Right cardiac atrium (tissue), 5 donors: Measurements from ENCODE around the gene CSF2. TPM values are rescaled to one million over a fixed set of nuclear protein-coding genes. Genes with fewer than 3 reads are reported as not detected.
A peak's percentile ranks its signal among the peaks of the same experiment; 100 is the strongest.

Experiments used
- ATAC-seq, 2 donors: fragments of 200-7000 bp; cut with Tn5 transposase; one replicate each; pipeline versions ENCODE4 v1.8.0 to v1.9.1; 2020; ENCODE audit warnings: moderate library complexity in 2 of 2, mild to moderate bottlenecking in 1 of 2
- DNase-seq, 3 donors: peaks; one replicate each; pipeline ENCODE4 v3.0.0-alpha.2; 2020
- H3K27ac ChIP-seq: one replicate; pipeline ENCODE4 v1.5.1; 2013; ENCODE audit warnings: mild to moderate bottlenecking, low read length, control low read depth, moderate library complexity
- H3K27me3 ChIP-seq: one replicate; pipeline ENCODE4 v1.6.1; 2013; ENCODE audit not compliant: control insufficient read depth, insufficient read depth
- H3K4me1 ChIP-seq: one replicate; pipeline ENCODE4 v1.6.1; 2013; ENCODE audit warnings: low read length; ENCODE audit not compliant: control insufficient read depth, insufficient read depth
- H3K4me3 ChIP-seq: one replicate; pipeline ENCODE4 v1.5.1; 2013; ENCODE audit warnings: low read length, control low read depth
- H3K9me3 ChIP-seq: one replicate; pipeline ENCODE4 v1.6.1; 2013; ENCODE audit warnings: low read length; ENCODE audit not compliant: control insufficient read depth
- WGBS: extraction: QIAGEN DNeasy Blood & Tissue Kit; methylation state at CpG from one replicate; pipeline ENCODE4 v1.1.7; 2013; 5-methylcytosine and 5-hydroxymethylcytosine counted together
- intact Hi-C, 4 donors: fragments of 100-400 bp; cut with DNase I; formaldehyde crosslinking; loops; one replicate each; pipeline versions ENCODE4 v1.11.0 to v1.14.0; 2022 to 2023
- polyA plus RNA-seq: library from polyadenylated mRNA; stranded (reverse); fragments of 200-250 nt; gene quantifications from one replicate; pipeline ENCODE4 v1.2.3, GENCODE V29; 2013
- total RNA-seq, 4 donors: library from RNA; stranded (reverse); fragmentation: NEBNext Ultra II Directional; extraction: Animal tissue kit (Norgen Biotek cat#: 25700); gene quantifications; one replicate each; pipeline ENCODE4 v1.2.1, GENCODE V29; 2021
- donor health status: healthy with polysubstance abuse.
- donor health status: DM: no; HTN: yes; CAD: no.
- donor health status: DM: no; HTN: no; CAD: no.
- donor health status: DM: no; HTN: yes; CAD: no; lungs with severe emphysema.
- donor health status: DM: yes; HTN: yes; CAD: no.

Gene CSF2
- total and polyA plus RNA-seq, 5 donors: not detected

DNA sequence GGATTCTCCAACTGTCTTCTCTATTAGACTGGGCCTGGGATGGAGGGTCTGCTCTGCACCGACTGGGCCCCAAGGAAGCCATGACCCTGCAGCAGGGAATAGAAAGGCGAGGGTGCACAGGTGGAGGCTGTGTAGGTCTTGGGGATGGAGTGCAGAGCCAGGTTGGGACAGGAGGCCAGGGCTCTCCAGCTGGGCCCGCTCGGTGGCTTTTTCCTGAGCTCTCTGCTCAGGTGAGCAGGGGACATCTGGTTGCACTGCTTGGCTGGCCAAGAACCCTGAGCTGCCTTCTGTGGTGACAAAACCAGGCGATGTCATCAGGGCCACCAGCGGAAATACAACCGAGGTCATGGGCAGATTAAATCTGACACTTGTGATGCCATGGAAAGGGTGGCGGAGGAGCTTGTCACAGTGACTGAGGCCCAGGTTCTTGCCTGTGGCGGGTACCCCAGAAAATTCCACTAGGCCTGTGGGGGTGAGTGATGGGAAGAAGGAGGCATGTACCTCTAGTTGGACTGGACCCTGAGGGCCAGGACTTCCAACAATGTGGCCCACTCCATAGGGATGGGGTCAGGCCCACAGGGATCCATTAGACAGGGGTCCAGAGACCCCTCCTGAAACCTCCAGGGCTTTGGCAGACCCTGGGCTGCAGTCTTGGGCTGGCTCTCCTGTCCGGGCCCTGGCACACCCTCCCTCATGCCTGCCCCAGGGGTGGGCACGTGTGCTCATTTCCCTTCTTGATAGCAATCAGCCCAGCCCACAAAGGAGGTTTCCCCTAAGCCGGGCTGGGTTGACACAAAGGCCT, 17.6 kb upstream of the CSF2 start:
- ATAC-seq (peak in 1 of 2 donors; percentile 9), DNase-seq (no peak)
- Histone ChIP-seq H3K9me3 (no peaks in the 10 kb centered on the region), H3K4me1 (no peaks in the 10 kb centered on the region), H3K27ac (no peak overlapping the region), H3K27me3 (no peaks in the 10 kb centered on the region), H3K4me3 (no peak overlapping the region)
- WGBS: 76% methylated on average over 12 of the region's 12 CpGs
- intact Hi-C loops: no loop called here

DNA sequence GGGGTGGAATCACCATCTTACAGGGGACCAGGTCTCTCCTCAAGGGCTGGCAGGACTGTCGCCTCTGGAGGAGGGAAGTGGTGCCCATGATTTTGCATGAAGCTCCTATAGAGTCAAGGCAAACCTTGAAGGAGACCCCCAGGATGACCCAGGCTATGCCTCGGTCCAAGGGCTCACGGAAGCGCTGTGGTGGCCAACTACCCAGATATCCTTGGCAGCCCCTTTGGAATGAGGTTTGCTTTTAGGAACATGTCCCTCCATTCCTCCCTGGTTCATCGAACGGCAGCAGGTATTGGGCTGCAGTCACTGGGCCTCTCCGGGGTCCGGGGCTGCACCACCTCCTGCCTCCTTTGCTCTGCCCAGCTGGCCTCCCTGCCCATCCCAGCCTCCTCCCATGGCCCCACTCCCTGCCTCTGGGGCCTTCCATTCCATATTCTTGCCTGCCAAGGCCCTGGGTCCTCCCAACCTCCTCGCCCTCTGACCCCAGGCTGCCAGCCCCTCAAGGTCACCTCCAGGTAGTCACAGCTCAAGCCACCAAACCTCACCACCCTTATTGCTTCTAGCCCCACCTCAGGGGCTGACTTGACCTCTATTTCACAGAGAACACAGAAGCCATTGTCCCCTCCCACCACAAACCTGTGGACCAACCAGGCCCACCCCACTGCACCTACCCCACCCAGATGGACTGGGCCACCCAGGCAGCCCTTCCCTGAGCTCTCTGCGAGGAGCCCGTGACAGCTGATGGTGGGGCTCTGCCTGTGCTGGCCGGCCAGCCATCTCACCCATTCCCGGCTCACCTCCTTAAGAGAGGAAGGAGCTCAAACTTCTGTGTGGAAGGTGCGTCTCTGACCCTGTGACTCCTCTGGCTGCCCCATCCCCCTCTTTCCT, 16.7 kb upstream of the CSF2 start:
- H3K4me3 ChIP-seq: no peak overlapping the region
- DNase-seq (peak in 1 of 3 donors; percentile 32), ATAC-seq (no peak)
- H3K9me3 ChIP-seq: no peaks in the 10 kb centered on the region
- no peaks in the 10 kb centered on the region for H3K4me1 ChIP-seq
- no peak overlapping the region for H3K27ac ChIP-seq
- H3K27me3 ChIP-seq: no peaks in the 10 kb centered on the region
- intact Hi-C loops: no loop called here
- 86% methylated on average over 14 of the region's 14 CpGs for WGBS

DNA sequence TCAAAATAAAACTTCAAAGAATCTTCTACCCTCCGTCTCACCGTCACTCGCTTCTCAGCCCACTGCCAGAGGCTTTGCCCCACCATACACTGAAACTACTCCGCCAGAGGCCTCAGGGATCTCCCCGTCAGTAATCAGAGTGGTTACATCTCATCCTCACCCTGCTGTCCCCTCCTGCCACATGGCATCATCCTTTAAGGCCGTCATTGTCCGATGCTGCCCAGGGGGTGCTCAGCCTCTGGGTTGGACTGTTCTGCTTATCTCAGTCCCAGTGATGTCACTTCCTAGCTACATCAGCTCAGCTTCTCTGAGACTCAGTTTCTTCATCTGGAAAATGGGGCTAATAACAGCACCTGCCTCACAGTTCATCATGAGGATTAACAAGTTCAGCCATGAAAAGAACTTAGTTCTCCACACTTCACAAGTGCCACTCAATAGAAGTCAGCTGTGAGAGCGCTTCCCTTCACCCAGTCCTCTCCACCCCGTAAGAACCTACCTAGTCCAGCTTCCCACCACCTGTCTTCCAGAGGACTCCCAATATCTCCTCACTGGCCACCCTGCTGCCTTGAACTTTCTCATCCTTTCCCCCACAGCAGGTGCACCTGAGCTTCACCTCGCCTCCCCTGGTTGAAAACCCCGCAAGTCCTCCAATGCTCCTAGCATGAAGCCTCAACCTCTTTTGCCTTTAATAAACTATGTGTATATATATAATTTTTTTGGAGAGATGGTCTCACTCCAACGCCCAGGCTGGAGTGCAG, 15.9 kb upstream of the CSF2 start:
- H3K4me1 ChIP-seq: no peaks in the 10 kb centered on the region
- no peaks in the 10 kb centered on the region for H3K27me3 ChIP-seq
- no peak overlapping the region for H3K4me3 ChIP-seq
- intact Hi-C loops: no loop called here
- 83% methylated on average over 12 of the region's 12 CpGs for WGBS
- H3K9me3 ChIP-seq: no peaks in the 10 kb centered on the region
- H3K27ac ChIP-seq: no peak overlapping the region
- no peak for ATAC-seq
- peak in 1 of 3 donors; percentile 23 for DNase-seq

DNA sequence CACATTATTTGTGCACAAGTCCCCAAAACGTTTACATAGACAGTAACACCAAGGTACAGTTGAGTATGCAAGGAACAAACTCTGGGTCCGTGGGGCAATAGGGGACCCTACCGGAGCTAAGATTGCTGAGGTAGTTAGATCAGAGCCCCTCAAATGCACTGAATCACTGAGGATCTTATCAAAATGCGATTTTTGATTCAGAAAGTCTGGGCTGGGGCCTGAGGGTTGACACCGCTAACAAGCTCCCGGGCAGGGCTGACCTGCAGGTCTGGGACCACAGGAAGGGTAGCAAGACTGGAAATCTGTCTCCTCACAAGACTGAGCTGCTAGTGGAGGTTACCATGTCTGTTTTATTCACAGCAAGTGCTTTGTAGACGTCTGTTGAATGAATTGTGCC, 14.9 kb upstream of the CSF2 start:
- H3K9me3 ChIP-seq: no peaks in the 10 kb centered on the region
- no peaks in the 10 kb centered on the region for H3K4me1 ChIP-seq
- no peak overlapping the region for H3K27ac ChIP-seq
- DNase-seq (no peak), ATAC-seq (no peak)
- WGBS: 83% methylated on average over 7 of the region's 7 CpGs
- no peak overlapping the region for H3K4me3 ChIP-seq
- H3K27me3 ChIP-seq: no peaks in the 10 kb centered on the region
- intact Hi-C loops: no loop called here

DNA sequence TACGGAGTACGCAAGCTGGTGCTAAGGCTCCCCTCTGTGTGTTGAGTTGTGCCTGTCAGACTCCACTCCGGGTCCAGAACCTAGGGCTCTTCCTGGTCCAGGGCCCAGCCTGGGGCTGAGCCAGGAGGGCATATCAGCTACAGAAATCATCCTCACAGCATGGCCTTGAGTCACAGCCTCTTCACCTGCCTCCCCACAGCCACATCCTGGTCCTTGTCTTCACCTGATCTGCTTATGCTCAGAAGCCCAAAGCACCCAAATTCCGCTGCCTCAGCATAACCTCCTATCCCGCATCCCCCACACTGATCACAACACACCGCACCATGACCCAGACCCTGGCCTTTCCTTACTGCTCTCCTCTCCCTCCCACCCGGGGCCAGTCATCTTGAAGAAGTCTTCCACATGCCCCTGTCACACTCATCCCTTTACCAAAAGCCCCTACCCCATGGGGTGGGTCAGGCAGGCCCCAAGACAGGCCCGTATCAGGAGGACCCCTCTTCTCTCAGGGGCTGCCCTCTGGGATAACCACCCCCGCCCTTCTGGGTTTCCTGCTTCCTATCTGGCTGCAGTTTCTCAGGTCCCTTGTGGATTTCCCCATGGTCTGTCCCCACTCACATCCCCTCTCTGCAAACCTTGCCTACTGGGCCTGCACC, 14.4 kb upstream of the CSF2 start:
- ATAC-seq: no peak
- intact Hi-C loops: no loop called here
- no peaks in the 10 kb centered on the region for H3K27me3 ChIP-seq
- H3K9me3 ChIP-seq: no peaks in the 10 kb centered on the region
- H3K27ac ChIP-seq: no peak overlapping the region
- 78% methylated on average over 9 of the region's 9 CpGs for WGBS
- no peaks in the 10 kb centered on the region for H3K4me1 ChIP-seq
- no peak overlapping the region for H3K4me3 ChIP-seq
- DNase-seq: peak in 1 of 3 donors; percentile 7

DNA sequence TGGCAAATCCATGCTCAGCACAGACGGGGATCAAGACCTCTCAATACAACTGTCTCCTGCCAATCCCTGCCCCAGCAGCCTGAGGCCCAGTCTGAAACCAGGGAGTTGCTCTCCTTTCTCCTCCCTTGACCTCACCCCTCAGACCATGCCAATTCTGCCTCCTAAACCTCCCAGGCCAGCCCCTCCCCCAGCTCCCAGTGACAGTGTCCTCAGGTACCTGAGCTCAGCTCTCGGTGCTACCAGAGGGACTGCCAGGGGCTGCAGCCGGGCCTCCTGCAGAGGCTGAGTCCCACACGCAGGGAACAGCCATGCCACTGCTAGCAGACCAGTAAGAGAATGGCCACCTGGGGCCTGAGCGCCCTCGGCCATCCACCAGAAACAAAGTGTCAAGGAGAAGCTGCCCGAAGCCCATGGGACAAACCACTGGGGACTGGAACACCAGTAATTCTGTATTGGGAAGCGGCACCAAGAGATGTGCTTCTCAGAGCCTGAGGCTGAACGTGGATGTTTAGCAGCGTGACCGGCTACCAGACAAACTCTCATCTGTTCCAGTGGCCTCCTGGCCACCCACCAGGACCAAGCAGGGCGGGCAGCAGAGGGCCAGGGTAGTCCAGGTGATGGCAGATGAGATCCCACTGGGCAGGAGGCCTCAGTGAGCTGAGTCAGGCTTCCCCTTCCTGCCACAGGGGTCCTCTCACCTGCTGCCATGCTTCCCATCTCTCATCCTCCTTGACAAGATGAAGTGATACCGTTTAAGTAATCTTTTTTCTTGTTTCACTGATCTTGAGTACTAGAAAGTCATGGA, 13.7 kb upstream of the CSF2 start:
- intact Hi-C loops: loop anchor here in 1 of 4 donors (5.0 kb wide), 1 partner anchor 72 kb away; no protein-coding TSS in a partner anchor
- H3K4me3 ChIP-seq: no peak overlapping the region
- ATAC-seq (no peak), DNase-seq (no peak)
- H3K4me1 ChIP-seq: no peaks in the 10 kb centered on the region
- WGBS: 89% methylated on average over 13 of the region's 13 CpGs
- H3K27me3 ChIP-seq: no peaks in the 10 kb centered on the region
- no peaks in the 10 kb centered on the region for H3K9me3 ChIP-seq
- no peak overlapping the region for H3K27ac ChIP-seq

DNA sequence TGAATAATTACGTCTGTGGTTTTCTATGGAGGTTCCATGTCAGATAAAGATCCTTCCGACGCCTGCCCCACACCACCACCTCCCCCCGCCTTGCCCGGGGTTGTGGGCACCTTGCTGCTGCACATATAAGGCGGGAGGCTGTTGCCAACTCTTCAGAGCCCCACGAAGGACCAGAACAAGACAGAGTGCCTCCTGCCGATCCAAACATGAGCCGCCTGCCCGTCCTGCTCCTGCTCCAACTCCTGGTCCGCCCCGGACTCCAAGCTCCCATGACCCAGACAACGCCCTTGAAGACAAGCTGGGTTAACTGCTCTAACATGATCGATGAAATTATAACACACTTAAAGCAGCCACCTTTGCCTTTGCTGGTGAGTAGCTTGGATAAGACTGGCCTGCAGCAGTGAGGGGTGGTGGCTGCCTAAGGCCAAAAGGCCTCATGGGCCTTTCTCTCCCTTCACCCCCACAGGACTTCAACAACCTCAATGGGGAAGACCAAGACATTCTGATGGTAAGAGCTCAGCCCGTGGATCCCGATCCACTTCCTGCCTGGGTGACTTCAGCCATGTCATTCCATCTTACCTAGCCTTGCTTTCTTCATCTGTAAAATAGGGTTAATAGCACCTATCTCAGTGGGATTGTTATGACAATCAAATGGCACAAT, 13.0 kb upstream of the CSF2 start, which contains the start of gene IL3:
TSS of gene IL3 (plus strand) at position 155 of the 661 bp plus-strand sequence. CDS start at position 207, 52 bp downstream.
- H3K4me3 ChIP-seq: no peak within 1 kb of the TSS
- ATAC-seq: no peak
- no peaks in the 10 kb centered on the region for H3K27me3 ChIP-seq
- H3K4me1 ChIP-seq: no peaks in the 10 kb centered on the region
- DNase-seq: no peak
- H3K9me3 ChIP-seq: no peaks in the 10 kb centered on the region
- no peak within 1 kb of the TSS for H3K27ac ChIP-seq
- 90% methylated on average over 16 of the region's 16 CpGs for WGBS
- intact Hi-C loops: loop anchor here in 1 of 4 donors (5.0 kb wide), 1 partner anchor 72 kb away; no protein-coding TSS in a partner anchor

DNA sequence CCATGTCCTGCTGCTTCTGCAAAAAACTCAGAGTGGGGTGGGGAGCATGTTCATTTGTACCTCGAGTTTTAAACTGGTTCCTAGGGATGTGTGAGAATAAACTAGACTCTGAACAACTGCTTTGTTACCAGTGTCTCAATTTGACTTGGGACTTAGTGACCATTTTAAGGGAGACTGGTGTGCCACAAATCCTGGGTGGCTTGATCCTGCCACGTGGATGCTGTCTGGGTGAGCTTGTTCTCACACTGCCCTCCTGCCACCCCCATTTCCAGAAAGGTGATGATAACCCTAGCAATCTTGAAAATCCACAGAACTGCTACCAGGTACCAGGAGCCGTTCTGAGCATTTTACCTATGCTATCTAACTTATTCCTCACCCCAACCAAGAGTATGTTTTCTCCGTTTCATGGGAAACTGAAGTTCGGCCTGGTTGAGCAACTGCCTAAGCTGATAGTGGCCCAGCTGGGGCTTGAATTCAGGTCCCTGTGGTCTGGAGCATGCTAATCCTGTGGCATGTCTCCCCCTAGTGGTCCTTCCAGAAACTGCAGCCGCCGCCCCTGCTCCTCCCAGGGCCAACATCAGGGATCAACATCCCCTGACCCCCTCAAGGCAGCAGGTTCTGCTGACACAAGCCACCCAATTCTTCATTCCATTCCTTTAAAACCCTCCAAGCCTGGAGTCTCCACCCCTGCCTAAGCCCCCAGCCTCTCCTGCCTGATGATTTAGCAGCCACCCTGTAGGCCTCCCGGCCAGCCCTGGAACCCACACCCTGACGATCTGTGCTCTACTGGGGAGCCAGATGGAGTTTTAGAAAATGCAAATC, 10.3 kb upstream of the CSF2 start:
- no peaks in the 10 kb centered on the region for H3K27me3 ChIP-seq
- H3K9me3 ChIP-seq: no peaks in the 10 kb centered on the region
- H3K4me3 ChIP-seq: no peak overlapping the region
- H3K27ac ChIP-seq: no peak overlapping the region
- WGBS: 37% methylated on average over 9 of the region's 9 CpGs
- peak; percentile 65 to 88 (median 84) for DNase-seq
- intact Hi-C loops: loop anchor here in 1 of 4 donors (5.0 kb wide), 1 partner anchor 69 kb away; no protein-coding TSS in a partner anchor
- ATAC-seq: peak; percentile 48 to 65
- H3K4me1 ChIP-seq: no peaks in the 10 kb centered on the region

DNA sequence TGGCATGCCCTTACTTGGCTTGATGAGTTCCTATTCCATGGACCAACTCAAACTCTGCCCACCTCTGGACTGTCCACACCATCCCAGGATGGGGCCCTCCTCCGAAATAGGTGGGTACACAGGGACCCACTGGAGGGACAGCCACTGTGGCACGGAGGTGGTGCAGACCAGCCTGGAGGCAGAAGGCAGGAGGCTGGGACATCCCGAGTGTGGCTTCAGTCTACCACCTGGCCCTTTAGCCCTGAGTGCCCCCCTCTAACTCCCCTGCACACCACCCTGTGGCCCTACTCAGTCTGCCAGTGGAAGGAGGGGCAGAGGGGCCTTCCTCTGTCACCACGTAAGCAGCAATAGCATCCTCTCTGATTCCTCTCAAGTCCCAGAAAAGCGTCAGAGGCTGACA, 9.4 kb upstream of the CSF2 start:
- WGBS: 75% methylated on average over 5 of the region's 5 CpGs
- ATAC-seq (no peak), DNase-seq (no peak)
- Histone ChIP-seq H3K9me3 (no peaks in the 10 kb centered on the region), H3K27me3 (no peaks in the 10 kb centered on the region), H3K27ac (no peak overlapping the region), H3K4me3 (no peak overlapping the region), H3K4me1 (no peaks in the 10 kb centered on the region)
- intact Hi-C loops: loop anchor here in 1 of 4 donors (5.0 kb wide), 1 partner anchor 68 kb away; no protein-coding TSS in a partner anchor
